ENCODE measurements around the gene SPATA13.
A peak's percentile ranks its signal among the peaks of the same experiment; 100 is the strongest.

Gene SPATA13

GRCh38 chr13:24226762-24227161 lies 66.2 kb downstream of the SPATA13 start:
- no peak for DNase-seq

- DNase-seq = peak; percentile 22
Measured at GRCh38 chr13:24228852-24229458, 68.4 kb downstream of the SPATA13 start.

- DNase-seq = no peak
Measured at GRCh38 chr13:24230428-24231072, 70.0 kb downstream of the SPATA13 start.

GRCh38 chr13:24231377-24231776 lies 70.9 kb downstream of the SPATA13 start:
- no peak for DNase-seq

GRCh38 chr13:24232037-24232436 lies 71.5 kb downstream of the SPATA13 start:
- no peak for DNase-seq

- no peak for DNase-seq
Measured at GRCh38 chr13:24232474-24232873, 72.0 kb downstream of the SPATA13 start.

- no peak for DNase-seq
Measured at GRCh38 chr13:24233351-24233901, 72.9 kb downstream of the SPATA13 start.

- no peak for DNase-seq
Measured at GRCh38 chr13:24234200-24234915, 73.8 kb downstream of the SPATA13 start.

- no peak for DNase-seq
Measured at GRCh38 chr13:24237356-24237755, 76.8 kb downstream of the SPATA13 start.

- DNase-seq = no peak
Measured at GRCh38 chr13:24241336-24241735, 80.8 kb downstream of the SPATA13 start.

- DNase-seq = no peak
Measured at GRCh38 chr13:24242100-24242499, 81.6 kb downstream of the SPATA13 start.

- DNase-seq = no peak
Measured at GRCh38 chr13:24243302-24243701, 82.8 kb downstream of the SPATA13 start.

- no peak for DNase-seq
Measured at GRCh38 chr13:24244802-24245201, 84.3 kb downstream of the SPATA13 start.

GRCh38 chr13:24247016-24247415 lies 86.5 kb downstream of the SPATA13 start:
- DNase-seq = no peak

GRCh38 chr13:24249624-24250023 lies 89.1 kb downstream of the SPATA13 start:
- no peak for DNase-seq

- DNase-seq = no peak
Measured at GRCh38 chr13:24250376-24251057, 90.0 kb downstream of the SPATA13 start.

- DNase-seq = peak; percentile 55
Measured at GRCh38 chr13:24251525-24251924, 91.0 kb downstream of the SPATA13 start.

GRCh38 chr13:24252136-24252535 lies 91.6 kb downstream of the SPATA13 start:
- no peak for DNase-seq

- no peak for DNase-seq
Measured at GRCh38 chr13:24253520-24254145, 93.1 kb downstream of the SPATA13 start.

- no peak for DNase-seq
Measured at GRCh38 chr13:24254146-24254841, 93.8 kb downstream of the SPATA13 start.

GRCh38 chr13:24257497-24257896 lies 97.0 kb downstream of the SPATA13 start:
- no peak for DNase-seq

GRCh38 chr13:24261566-24261965 lies 101.0 kb downstream of the SPATA13 start:
- no peak for DNase-seq
